Tracheal epithelial cell (primary cell): ENCODE data around the gene FGFRL1. TPM values are rescaled to one million over a fixed set of nuclear protein-coding genes. Genes with fewer than 3 reads are reported as not detected.

ENCODE experiments used
- total RNA-seq: library from RNA; depleted of rRNA; stranded (reverse); fragments of >200 nt; gene quantifications from 2 replicates; pipeline ENCODE4 v1.2.1, GENCODE V29; 2014

Gene FGFRL1
- total RNA-seq, result 8.5 and 13.7 TPM in 2 replicates

GRCh38 chr4:1011022-1011665 is at the start of gene FGFRL1:
FGFRL1 (plus strand) TSS chr4:1011626; CDS start chr4:1012486, 860 bp downstream.

GRCh38 chr4:973431-974397 is 37.7 kb upstream of the FGFRL1 start, which contains the start of gene DGKQ:
DGKQ (minus strand) TSS chr4:973569; CDS start chr4:973482, 87 bp downstream.

GRCh38 chr4:986879-987623 is 24.4 kb upstream of the FGFRL1 start, which contains the start of gene IDUA:
IDUA (plus strand) TSS chr4:987044; CDS start chr4:987085, 41 bp downstream.

DNA sequence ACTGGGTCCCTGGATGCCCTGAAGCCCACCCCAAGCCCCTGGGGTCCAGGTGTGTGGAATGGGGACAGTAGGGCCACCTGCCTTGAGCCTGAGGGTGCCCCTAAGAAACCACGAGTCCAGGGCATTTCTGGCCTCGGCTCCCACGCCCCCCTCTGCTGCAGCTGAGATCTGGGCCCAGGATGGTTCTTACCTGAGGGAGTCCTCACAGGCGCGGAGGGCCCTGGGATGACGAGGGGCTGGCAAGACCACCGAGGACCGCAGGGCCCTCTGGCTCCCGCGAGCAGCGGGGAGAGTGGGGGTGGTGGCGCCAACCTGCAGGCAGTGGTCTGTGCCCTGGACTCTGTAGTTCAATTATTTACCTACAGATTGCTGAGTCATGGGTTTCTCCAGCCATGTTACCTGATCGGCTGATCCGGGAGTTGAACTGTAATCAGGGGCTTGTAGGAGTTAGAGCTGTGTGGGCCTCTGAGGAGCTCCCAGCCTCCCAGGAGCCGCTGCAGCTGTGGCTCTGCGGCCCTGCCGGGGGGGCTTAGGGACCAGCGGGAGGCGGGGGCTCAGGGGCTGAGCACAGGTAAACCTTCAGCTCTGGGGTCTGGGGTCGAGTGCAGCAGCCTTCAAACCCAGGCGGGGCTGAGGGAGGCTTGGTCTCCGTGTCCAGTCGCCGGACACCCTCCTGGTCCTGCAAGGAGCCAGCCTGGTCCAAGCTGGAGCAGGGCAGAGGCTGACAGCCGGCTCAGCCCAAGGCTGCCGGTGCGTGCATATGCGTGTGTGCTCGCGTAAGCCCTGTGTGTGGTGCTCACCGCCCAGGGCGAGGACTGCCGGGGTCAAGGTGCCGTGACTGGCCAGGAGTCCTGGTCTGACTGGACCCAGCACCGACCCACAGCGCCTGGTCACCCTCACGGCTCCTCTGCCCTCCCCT is 18.1 kb upstream of the FGFRL1 start, which contains the start of gene SLC26A1:
Gene SLC26A1 (minus strand): TSS at position 294 of the 919 bp plus-strand sequence. CDS start 1,701 bp downstream, outside the sequence.

Other genes with a start within 250 kb of the FGFRL1 start
- not detected in 2 replicates for gene CPLX1, start 185.5 kb upstream of the FGFRL1 start, total RNA-seq
- gene GAK, start 79.3 kb upstream of the FGFRL1 start, total RNA-seq, result 50.5 and 71.3 TPM in 2 replicates
- gene TMEM175, start 79.2 kb upstream of the FGFRL1 start, total RNA-seq, result 3.8 and 7.0 TPM in 2 replicates
- gene DGKQ, start 38.1 kb upstream of the FGFRL1 start, total RNA-seq, result 27.9 and 32.8 TPM in 2 replicates
- gene IDUA, start 24.6 kb upstream of the FGFRL1 start, total RNA-seq, result 3.8 and 7.7 TPM in 2 replicates
- 0.21 and 0.24 TPM in 2 replicates for gene SLC26A1, start 18.2 kb upstream of the FGFRL1 start, total RNA-seq
- gene RNF212, start 101.9 kb downstream of the FGFRL1 start, total RNA-seq, result under 0.01 and 0.64 TPM in 2 replicates
- gene SPON2, start 161.0 kb downstream of the FGFRL1 start, total RNA-seq, result 2.4 and 7.7 TPM in 2 replicates
- 278 and 286 TPM in 2 replicates for gene CTBP1, start 237.5 kb downstream of the FGFRL1 start, total RNA-seq